ENCODE measurements around the gene EFEMP1.

- no peak for TF ChIP-seq CTCF (conservative IDR thresholded peaks at IDR 0.05; ENCODE audit: low read depth, low read length)
- TF ChIP-seq EZH2 (IDR thresholded peaks at IDR 0.05; ENCODE audit: borderline replicate concordance, low read depth, low read length, poor library complexity, severe bottlenecking), result no peak
Measured at GRCh38 chr2:55901941-55902340, 21.6 kb downstream of the EFEMP1 start.

All from A673 (cell line).